Liver (tissue), 9 donors: ENCODE data around the gene GRK5. TPM values are rescaled to one million over a fixed set of nuclear protein-coding genes. Genes with fewer than 3 reads are reported as not detected.

Source experiments
- DNase-seq: peaks from one replicate; pipeline ENCODE4 v3.0.0-alpha.2; 2017; ENCODE audit warnings: low spot score
- H3K27ac ChIP-seq, 2 donors: one replicate each; pipeline ENCODE4 v1.7.0; 2013; ENCODE audit warnings: inconsistent platforms in 2 of 2, low read length in 2 of 2, control low read depth in 1 of 2, low read depth in 1 of 2, mild to moderate bottlenecking in 1 of 2
- H3K27me3 ChIP-seq, 4 donors: one replicate each; pipeline versions ENCODE4 v1.6.1 to v1.7.0; 2013; ENCODE audit warnings: low read length in 3 of 4, inconsistent platforms in 1 of 4, mild to moderate bottlenecking in 1 of 4, moderate library complexity in 1 of 4; ENCODE audit not compliant: control insufficient read depth in 4 of 4, insufficient read depth in 4 of 4
- H3K36me3 ChIP-seq, 4 donors: one replicate each; pipeline versions ENCODE4 v1.6.1 to v1.7.0; 2013; ENCODE audit warnings: low read length in 3 of 4, mild to moderate bottlenecking in 3 of 4, low read depth in 1 of 4, moderate library complexity in 1 of 4; ENCODE audit not compliant: control insufficient read depth in 4 of 4, insufficient read depth in 3 of 4
- H3K4me1 ChIP-seq, 4 donors: one replicate each; pipeline versions ENCODE4 v1.6.1 to v1.7.0; 2013; ENCODE audit warnings: low read length in 3 of 4, mild to moderate bottlenecking in 3 of 4, moderate library complexity in 1 of 4; ENCODE audit not compliant: control insufficient read depth in 4 of 4, insufficient read depth in 4 of 4
- H3K4me3 ChIP-seq, 3 donors: one replicate each; pipeline versions ENCODE4 v1.6.1 to v1.7.0; 2013; ENCODE audit warnings: low read length in 3 of 3, control low read depth in 1 of 3, low read depth in 1 of 3, mild to moderate bottlenecking in 1 of 3
- H3K9ac ChIP-seq, 2 donors: one replicate each; pipeline ENCODE4 v1.7.0; 2013; ENCODE audit warnings: low read length in 2 of 2, mild to moderate bottlenecking in 2 of 2, moderate library complexity in 2 of 2, control low read depth in 1 of 2, low read depth in 1 of 2
- H3K9me3 ChIP-seq, 4 donors: one replicate each; pipeline versions ENCODE4 v1.6.1 to v1.7.0; 2013; ENCODE audit warnings: low read length in 3 of 4; ENCODE audit not compliant: control insufficient read depth in 4 of 4
- EGR1 ChIP-seq, 2 donors: IDR thresholded peaks; 2 replicates each; pipeline ENCODE4 v1.6.1; 2016 to 2018; ENCODE audit warnings: antibody characterized with exemption in 2 of 2, low read depth in 2 of 2
- FOXA2 ChIP-seq: IDR thresholded peaks from 2 replicates; pipeline ENCODE4 v1.6.1; 2016; ENCODE audit warnings: antibody characterized with exemption
- GABPA ChIP-seq, 2 donors: IDR thresholded peaks in 1 of 2; conservative IDR thresholded peaks in 1 of 2; 2 replicates each; pipeline ENCODE4 v1.6.1; 2016; ENCODE audit warnings: antibody characterized with exemption in 2 of 2, mild to moderate bottlenecking in 1 of 2, moderate library complexity in 1 of 2
- HNF4A ChIP-seq, 2 donors: conservative IDR thresholded peaks; 2 replicates each; pipeline ENCODE4 v1.6.1; 2016; ENCODE audit warnings: antibody characterized with exemption in 2 of 2, mild to moderate bottlenecking in 2 of 2
- HNF4G ChIP-seq: IDR thresholded peaks from 2 replicates; pipeline ENCODE4 v1.6.1; 2016; ENCODE audit warnings: antibody characterized with exemption
- JUND ChIP-seq, 2 donors: IDR thresholded peaks; 2 replicates each; pipeline ENCODE4 v1.6.1; 2016; ENCODE audit warnings: antibody characterized with exemption in 2 of 2
- NR2F2 ChIP-seq: IDR thresholded peaks from 2 replicates; pipeline ENCODE4 v1.6.1; 2016; ENCODE audit warnings: antibody characterized with exemption
- RAD21 ChIP-seq, 2 donors: IDR thresholded peaks; 2 replicates each; pipeline ENCODE4 v1.6.1; 2016; ENCODE audit warnings: antibody characterized with exemption in 2 of 2, mild to moderate bottlenecking in 2 of 2
- REST ChIP-seq: IDR thresholded peaks from 2 replicates; pipeline ENCODE4 v1.6.1; 2016; ENCODE audit warnings: antibody characterized with exemption, mild to moderate bottlenecking
- WGBS: extraction: QIAGEN DNeasy Blood & Tissue Kit; methylation state at CpG from one replicate; pipeline ENCODE4 v1.1.7; 2013; 5-methylcytosine and 5-hydroxymethylcytosine counted together
- polyA plus RNA-seq, 2 donors: library from polyadenylated mRNA; stranded (reverse) in 1 of 2; unstranded in 1 of 2; fragments of 200-250 nt in 1 of 2; fragments of >200 nt in 1 of 2; fragmentation: Nextera tagmentation in 1 of 2; extraction: Ambion mirVana in 1 of 2; gene quantifications; one replicate each; pipeline versions ENCODE4 v1.2.1 to v1.2.3, GENCODE V29; 2013 to 2015
- total RNA-seq, 2 donors: library from RNA; depleted of rRNA; stranded (reverse); fragments of >200 nt; gene quantifications; one replicate each; pipeline ENCODE4 v1.2.3, GENCODE V29; 2014
- donor health status: healthy.
- donor health status: healthy.
- donor health status: healthy.
- donor health status: healthy.
- donor health status: healthy.

GRK5 gene
- total and polyA plus RNA-seq, 4 donors, result 2.1 to 6.6 (median 5.1) TPM

GRCh38 chr10:119445935-119446317 lies 238.6 kb downstream of the GRK5 start:
- TF ChIP-seq EGR1 (IDR thresholded peaks at IDR 0.05; ENCODE audit: low read depth in 2 of 2), result no peak
- TF ChIP-seq GABPA (IDR thresholded peaks at IDR 0.05 in 1 of 2, conservative IDR thresholded peaks at IDR 0.05 in 1 of 2), result no peak
- no peak for TF ChIP-seq HNF4G
- TF ChIP-seq JUND (IDR thresholded peaks at IDR 0.05), result no peak
- no peak for TF ChIP-seq REST
- Histone ChIP-seq H3K36me3 (no peaks in the 10 kb centered on the region), H3K9ac (no peak overlapping the region), H3K27ac (no peak overlapping the region), H3K9me3 (no peaks in the 10 kb centered on the region), H3K4me3 (no peak overlapping the region), H3K27me3 (no peaks in the 10 kb centered on the region), H3K4me1 (no peaks in the 10 kb centered on the region)
- DNase-seq, result no peak
- 89% methylated on average over 5 of the region's 5 CpGs for WGBS

DNA sequence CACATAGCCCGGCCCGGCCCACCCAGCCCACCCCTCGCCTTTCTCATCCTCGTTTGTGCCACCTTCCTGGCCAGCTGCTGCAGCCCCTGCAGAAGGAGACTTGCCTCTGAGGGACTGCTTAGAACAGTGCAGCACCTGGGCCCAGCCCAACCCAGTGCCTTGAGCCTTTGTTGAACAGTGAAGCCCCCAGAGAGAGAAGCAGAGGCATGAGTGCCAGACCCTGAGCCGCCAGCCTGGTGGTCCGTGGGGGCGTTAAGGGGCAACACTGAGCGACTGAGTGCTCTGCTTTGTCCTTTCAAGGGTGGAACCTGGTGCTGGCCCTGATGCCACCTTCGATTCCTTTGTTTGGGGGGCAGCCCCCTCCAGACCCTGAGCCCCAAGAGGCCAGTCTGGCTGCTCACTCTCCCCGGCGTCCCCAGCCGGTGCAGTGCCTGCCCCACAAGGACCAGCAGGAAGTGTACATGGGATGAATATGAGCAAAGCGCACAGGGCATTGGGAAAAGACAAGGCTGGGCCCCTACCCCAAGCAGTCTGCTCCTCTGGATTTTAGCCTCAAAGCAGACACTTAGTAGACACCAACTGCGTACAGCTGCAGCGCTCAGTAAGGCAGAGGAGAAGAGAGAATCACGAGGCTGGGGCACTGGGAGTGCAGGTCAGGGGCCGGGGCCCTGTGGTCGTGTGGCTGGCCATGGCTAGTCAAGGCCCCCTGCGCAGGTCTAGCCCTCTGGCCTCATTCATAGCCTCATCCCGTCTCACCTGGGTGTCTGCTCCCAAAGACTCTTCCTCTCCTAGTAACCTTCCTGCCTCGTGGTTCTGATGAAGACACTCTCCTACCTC lies 239.3 kb downstream of the GRK5 start:
- no peak for DNase-seq
- Histone ChIP-seq H3K9ac (no peak overlapping the region), H3K4me1 (no peaks in the 10 kb centered on the region), H3K9me3 (no peaks in the 10 kb centered on the region), H3K27me3 (no peaks in the 10 kb centered on the region), H3K36me3 (no peaks in the 10 kb centered on the region), H3K27ac (no peak overlapping the region), H3K4me3 (no peak overlapping the region)
- TF ChIP-seq HNF4A (conservative IDR thresholded peaks at IDR 0.05), result no peak
- WGBS, result 88% methylated on average over 21 of the region's 21 CpGs

- H3K4me1 ChIP-seq, result no peaks in the 10 kb centered on the region
- 89% methylated on average over 7 of the region's 7 CpGs for WGBS
- no peak for DNase-seq
- no peak for TF ChIP-seq REST
- TF ChIP-seq FOXA2, result no peak
- TF ChIP-seq RAD21 (IDR thresholded peaks at IDR 0.05), result no peak
- TF ChIP-seq NR2F2, result no peak
- H3K4me3 ChIP-seq, result no peak overlapping the region
- no peaks in the 10 kb centered on the region for H3K27me3 ChIP-seq
- H3K27ac ChIP-seq, result no peak overlapping the region
- no peaks in the 10 kb centered on the region for H3K36me3 ChIP-seq
- H3K9me3 ChIP-seq, result no peaks in the 10 kb centered on the region
- H3K9ac ChIP-seq, result no peak overlapping the region
Observed at GRCh38 chr10:119447421-119447820, 240.1 kb downstream of the GRK5 start.
